HG03175 (cell line): ENCODE measurements around the gene RRH.
"Not testable (repeated sequence)": the region's sequence is repeated elsewhere in the genome, so short reads cannot be mapped to it uniquely, and the experiment has no call there.

Source experiments
- ATAC-seq: cut with Tn5 transposase; IDR thresholded peaks from one replicate; pipeline ENCODE4 v1.9.1; 2021; ENCODE audit warnings: mild to moderate bottlenecking, moderate library complexity; ENCODE audit not compliant: unreplicated experiment

The RRH gene, protein sequence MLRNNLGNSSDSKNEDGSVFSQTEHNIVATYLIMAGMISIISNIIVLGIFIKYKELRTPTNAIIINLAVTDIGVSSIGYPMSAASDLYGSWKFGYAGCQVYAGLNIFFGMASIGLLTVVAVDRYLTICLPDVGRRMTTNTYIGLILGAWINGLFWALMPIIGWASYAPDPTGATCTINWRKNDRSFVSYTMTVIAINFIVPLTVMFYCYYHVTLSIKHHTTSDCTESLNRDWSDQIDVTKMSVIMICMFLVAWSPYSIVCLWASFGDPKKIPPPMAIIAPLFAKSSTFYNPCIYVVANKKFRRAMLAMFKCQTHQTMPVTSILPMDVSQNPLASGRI

DNA sequence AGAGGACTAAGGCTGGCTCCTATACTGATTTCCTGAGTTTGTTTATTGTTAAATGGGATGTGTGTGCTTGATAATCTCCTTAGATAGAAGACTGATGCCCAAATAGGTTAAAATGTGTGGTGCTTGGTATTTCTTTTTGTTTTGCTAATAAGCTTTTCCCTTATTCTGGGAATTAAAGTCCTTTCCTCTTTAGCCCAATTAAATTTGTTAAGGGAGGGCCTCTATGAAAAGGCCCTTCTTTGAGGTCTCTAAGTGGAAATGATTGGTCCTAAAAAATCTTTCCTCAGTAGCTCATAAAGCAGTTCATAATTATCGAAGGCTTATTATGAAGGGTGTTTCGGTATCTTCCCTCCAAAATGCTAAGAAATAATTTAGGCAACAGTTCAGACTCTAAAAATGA, at the start of gene RRH:
RRH (plus strand) TSS at position 301 of the 400 bp plus-strand sequence; CDS start at position 357, 56 bp downstream.
- ATAC-seq: no peak

- ATAC-seq: not testable (repeated sequence)
Observed at GRCh38 chr4:109782092-109782491, 45.7 kb upstream of the RRH start.

GRCh38 chr4:109786846-109787245, 40.9 kb upstream of the RRH start:
- ATAC-seq: no peak

DNA sequence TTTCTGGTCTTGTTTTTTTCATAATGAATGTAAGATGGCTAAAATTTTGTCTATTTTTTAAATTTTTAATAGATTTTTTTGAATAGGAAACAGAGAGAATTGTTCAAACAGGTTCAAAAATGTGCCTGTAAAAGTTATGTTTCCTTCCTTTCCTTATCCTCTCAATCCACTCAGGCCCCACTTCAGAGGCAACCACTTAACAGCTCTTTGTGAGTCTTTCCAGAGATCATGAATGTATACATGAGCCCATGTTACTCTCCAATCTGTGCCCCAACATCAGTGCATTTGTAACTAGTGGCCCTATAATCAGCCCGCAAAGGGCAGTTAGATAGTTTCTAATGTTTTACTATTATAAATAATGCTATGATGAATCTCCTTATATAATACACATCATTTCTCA, 40.0 kb upstream of the RRH start:
- no peak for ATAC-seq

GRCh38 chr4:109795059-109795458, 32.7 kb upstream of the RRH start:
- ATAC-seq: no peak

- ATAC-seq: no peak
Observed at GRCh38 chr4:109798866-109799265, 28.9 kb upstream of the RRH start.

- no peak for ATAC-seq
Observed at GRCh38 chr4:109801099-109801789, 26.5 kb upstream of the RRH start.

- no peak for ATAC-seq
Observed at GRCh38 chr4:109801895-109802319, 25.9 kb upstream of the RRH start, which contains the start of gene CFI. Gene CFI (minus strand): TSS chr4:109801999. CDS start chr4:109801971, 28 bp downstream.

GRCh38 chr4:109803924-109804571, 23.7 kb upstream of the RRH start:
- peak; percentile 74 for ATAC-seq

DNA sequence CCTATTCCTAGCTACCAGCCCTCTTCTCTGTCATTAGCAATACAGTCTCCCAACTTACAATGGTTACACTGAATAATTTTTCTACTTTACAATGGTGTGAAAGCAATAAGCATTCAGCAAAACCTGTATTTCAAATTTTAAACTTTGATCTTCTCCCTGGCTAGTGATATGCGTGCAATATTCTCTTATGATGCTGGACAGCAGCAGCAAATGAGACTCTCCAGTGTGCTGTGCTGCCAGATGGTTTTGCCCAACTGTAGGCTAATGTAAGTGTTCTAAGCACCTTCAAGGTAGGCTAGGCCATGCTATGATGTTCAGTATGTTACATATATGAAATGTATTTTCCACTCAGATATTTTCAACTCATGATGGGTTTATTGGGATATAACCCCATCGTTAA, 18.1 kb upstream of the RRH start:
- no peak for ATAC-seq

DNA sequence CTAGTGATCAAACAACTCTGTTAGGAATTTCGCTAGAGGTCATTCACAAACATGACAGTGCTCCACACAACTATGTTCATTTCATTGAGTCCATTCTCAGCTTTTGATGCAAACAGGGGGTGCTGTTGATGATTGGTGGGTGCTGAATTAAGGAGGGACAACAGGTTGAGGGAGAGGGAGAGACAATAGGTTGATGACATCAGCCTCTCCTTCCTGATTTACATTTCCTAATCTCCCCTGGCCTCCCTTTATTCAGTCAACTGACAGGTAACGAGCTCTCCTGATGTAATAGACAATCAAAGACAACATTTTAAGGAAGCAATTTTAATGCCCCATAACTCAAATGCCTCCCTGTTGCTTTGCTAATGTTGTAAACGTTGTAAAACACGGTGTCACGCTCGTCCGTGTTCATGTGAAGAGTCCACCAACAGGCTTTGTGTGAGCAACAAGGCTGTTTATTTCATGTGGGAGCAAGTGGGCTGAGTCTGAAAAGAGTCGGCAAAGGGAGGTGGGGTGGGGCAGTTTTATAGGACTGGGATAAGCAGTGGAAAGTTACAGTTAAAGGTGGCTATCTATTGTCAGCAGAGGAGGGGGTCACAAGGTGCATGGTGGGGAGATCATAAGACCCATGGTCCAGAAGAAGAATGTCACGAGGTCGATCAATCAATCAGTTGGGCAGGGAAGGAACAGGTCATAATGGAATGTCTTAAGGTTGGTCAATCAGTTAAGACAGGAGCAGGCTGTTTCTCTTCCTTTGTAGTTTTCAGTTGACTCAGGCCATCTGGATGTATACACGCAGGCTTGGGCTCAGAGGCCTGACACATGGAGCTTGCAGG, 17.0 kb upstream of the RRH start:
- no peak for ATAC-seq

- no peak for ATAC-seq
Observed at GRCh38 chr4:109811707-109812106, 16.1 kb upstream of the RRH start.

DNA sequence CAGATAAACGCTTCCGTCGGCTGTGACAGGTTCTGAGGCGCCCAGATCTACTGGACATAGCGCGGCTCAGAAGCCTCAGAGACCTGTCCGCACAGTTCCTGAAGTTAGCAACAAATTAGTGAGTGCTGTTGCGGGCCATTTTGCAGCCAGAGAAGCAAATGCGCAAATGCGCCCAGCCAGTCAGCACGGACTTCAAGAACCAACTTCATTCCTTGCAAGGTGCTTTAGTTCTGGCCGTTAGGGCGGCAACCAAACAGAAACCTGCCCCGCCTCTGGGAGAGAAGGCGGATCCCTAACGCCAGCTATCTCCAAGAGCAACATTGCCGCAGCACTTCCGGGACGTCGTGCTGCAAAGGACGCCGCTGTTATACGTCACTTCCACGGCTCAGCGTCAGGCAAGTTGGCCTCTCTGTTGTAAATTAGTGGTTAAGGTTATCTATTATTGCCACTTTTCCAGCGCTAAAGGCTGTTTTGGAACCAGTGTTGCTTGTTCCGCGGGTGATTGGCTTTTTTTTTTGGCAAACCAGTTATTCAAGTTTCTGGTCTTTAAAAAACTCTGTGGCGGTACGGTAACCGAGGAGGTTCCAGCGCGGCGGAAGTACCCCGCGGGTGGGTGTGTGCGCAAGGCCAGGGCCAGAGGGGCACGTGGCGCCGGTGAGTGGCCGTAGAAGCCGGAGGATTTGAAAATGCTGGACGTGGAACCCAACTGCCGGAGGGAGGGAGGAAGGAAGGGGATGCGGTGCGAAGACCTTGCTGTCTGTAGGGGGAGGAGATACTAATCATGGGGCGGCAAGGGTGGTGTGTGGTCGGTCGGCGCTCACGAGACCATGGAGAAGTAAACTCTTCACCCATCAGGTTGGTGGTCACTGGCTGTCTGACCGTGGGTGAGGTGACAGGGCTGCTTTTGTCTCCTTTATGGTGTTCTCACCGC, 12.4 kb upstream of the RRH start, which contains the start of gene GAR1:
GAR1 (plus strand) TSS at position 612 of the 931 bp plus-strand sequence. CDS start 403 bp downstream, outside the sequence.
- peak; percentile 98 for ATAC-seq

DNA sequence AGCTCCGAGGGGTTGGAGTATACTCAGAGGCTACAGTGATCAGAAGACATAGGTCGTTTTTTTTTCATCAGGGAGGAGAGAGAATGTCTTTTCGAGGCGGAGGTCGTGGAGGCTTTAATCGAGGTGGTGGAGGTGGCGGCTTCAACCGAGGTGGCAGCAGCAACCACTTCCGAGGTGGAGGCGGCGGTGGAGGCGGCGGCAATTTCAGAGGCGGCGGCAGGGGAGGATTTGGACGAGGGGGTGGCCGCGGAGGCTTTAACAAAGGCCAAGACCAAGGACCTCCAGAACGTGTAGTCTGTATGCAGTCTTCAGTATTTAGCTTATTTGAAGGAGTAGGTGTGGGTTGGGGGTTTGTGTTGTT, 11.7 kb upstream of the RRH start:
- ATAC-seq: no peak

DNA sequence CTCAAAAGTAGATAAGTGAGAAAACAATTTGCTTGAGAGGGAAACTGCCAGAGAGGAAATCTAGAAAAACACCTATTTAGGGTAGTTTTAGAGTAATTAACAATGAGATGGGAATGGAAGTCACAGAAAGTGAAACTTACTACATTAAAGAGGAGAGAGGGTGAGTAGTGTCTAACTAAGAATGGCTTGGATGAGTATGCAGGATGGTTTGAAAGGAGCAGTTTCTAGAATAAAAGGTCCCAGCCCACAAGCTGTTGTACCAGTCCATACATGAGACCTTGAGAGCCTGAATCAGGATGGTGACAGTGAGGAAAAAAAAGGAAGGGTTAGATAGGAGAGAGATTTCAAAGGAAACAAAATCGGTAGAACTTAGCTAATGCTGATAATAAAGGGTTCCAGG, 10.9 kb upstream of the RRH start:
- no peak for ATAC-seq

DNA sequence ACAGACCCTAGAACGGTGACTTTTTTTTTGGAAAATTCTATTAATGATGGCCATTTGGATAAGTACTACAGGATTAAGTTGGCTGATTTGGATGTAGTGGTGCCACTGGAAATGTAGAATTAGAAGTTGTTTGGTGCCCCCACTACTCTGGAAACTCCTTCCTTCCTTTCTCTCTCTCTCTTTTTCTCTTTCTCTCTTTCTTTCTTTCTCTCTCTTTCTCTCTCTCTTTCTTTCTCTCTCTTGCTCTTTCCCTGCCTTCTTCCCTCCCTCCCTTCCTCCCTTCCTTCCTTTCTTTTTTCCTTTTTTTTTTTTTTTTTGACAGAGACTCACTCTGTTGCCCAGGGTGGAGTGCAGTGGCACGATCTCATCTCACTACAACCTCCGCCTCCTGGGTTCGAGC, 9.5 kb upstream of the RRH start:
- no peak for ATAC-seq

GRCh38 chr4:109820563-109820962, 7.2 kb upstream of the RRH start:
- ATAC-seq: no peak

GRCh38 chr4:109821185-109821584, 6.6 kb upstream of the RRH start:
- no peak for ATAC-seq

GRCh38 chr4:109826719-109827118, 1.1 kb upstream of the RRH start:
- peak; percentile 82 for ATAC-seq

DNA sequence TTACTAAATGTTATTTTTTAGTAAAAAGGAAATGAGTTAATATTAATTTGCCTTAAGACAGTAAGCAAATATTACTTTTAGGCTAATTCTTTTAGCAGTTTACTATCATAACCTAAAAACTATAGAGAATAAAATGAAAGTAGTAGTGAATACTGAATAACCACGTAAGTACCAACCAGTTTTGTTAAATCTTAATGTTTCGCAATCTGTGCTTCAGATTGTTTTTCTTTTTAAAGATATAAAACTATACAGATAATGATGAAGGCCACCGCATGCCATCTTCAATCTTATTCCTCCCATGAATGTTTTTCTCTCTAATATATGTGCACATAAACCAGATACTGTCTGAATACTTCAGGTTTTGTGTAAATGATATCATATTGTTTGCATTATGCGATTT, 6.0 kb downstream of the RRH start:
- no peak for ATAC-seq
